Measurements from ENCODE around the gene KCNK15. TPM values are rescaled to one million over a fixed set of nuclear protein-coding genes. Genes with fewer than 3 reads are reported as not detected.

KCNK15 gene
- total RNA-seq, 1 experiment from 2014 or later = 0.33 TPM

DNA sequence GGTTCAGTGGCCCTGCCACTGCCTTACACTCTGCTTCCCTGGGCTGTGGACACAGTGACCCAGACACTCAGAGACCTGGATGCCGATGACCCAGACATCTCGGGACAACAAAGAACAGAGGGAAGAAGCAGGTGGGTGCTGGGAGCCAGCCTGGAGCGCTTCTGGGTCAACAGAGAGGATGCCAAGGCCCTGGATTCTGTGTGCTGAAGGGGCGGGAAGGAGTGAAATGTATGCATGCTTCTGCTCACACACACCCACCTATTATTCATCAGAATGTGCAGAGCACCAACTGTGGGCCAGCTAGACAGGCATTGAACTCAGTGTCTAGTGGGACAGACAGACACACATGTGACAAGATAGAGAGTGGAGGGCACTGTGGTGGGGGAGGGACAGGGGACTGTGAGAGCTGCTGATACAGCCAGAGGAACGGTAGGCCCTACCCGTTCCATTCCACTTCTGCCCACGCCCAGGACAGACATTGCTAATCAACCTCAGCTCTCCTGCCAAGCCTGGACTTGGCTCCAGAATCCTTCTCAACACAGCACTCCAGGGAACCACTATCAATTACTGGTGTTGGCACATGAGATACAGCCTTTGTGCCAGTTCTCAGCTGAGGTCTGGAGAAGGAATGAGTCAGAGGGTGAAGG lies 20.2 kb downstream of the KCNK15 start:
- H3K27ac Mint-ChIP-seq = peak overlapping the region; percentile 19 to 64 (median 44); a peak in 3 of 7 replicates

More for the DNA sequence above, 20.2 kb downstream of the KCNK15 start:
- Histone ChIP-seq H3K27ac (ENCODE audit: insufficient read length, low read depth, low read length) (no peak overlapping the region), H4K5ac (ENCODE audit: insufficient read length, low read depth, low read length) (no peak overlapping the region), H3K23me2 (ENCODE audit: insufficient read length, low read depth, low read length, poor library complexity, severe bottlenecking) (no peaks in the 10 kb centered on the region), H3K4me1 (ENCODE audit: insufficient read depth, low read length) (peaks cover 2% of the 10 kb centered on the region; the same call in 1 of the 2 replicates), H3K79me1 (ENCODE audit: insufficient read depth, low read depth, low read length, poor library complexity, severe bottlenecking) (no peaks in the 10 kb centered on the region), H3K4ac (ENCODE audit: low read depth, low read length) (no peak overlapping the region), H3K18ac (ENCODE audit: insufficient read length, low read depth, low read length) (no peak overlapping the region), H4K91ac (ENCODE audit: insufficient read length, low read depth, low read length) (no peak overlapping the region), H3K56ac (ENCODE audit: insufficient read length, low read depth, low read length) (no peak overlapping the region), H2BK5ac (ENCODE audit: insufficient read length, low read length) (no peak overlapping the region), H2BK15ac (ENCODE audit: low read depth, low read length) (no peak overlapping the region), H3K9ac (ENCODE audit: extremely low read depth, insufficient read length, low read length) (no peak overlapping the region), H3K27me3 (ENCODE audit: insufficient read depth, low read length) (no peaks in the 10 kb centered on the region), H3T11ph (ENCODE audit: low read length) (no peak overlapping the region), H4K20me1 (ENCODE audit: control insufficient read depth, insufficient read depth, insufficient read length) (no peaks in the 10 kb centered on the region), H2BK20ac (ENCODE audit: low read depth, low read length, poor library complexity, severe bottlenecking) (no peak overlapping the region), H2BK12ac (ENCODE audit: insufficient read length, low read depth, low read length) (no peak overlapping the region), H2AFZ (ENCODE audit: low read length) (no peak overlapping the region), H3K9me3 (ENCODE audit: control insufficient read depth, low read depth, low read length) (no peaks in the 10 kb centered on the region), H4K8ac (replicated peaks; ENCODE audit: insufficient read length, low read depth, low read length) (no peak overlapping the region), H3K4me2 (ENCODE audit: insufficient read depth, insufficient read length, low read length) (no peak overlapping the region), H3K79me2 (ENCODE audit: insufficient read depth, low read length) (no peaks in the 10 kb centered on the region), H2BK120ac (ENCODE audit: low read depth, low read length, poor library complexity, severe bottlenecking) (no peak overlapping the region), H3K14ac (ENCODE audit: insufficient read depth, low read length) (no peak overlapping the region; the same call in 1 of the 2 replicates), H2AK5ac (ENCODE audit: insufficient read length, low read length) (no peak overlapping the region), H3K23ac (ENCODE audit: insufficient read length, low read depth, low read length) (no peak overlapping the region)
- no CpG with 5 or more reads among the region's 7 CpGs for WGBS (ENCODE audit: extremely low coverage, insufficient read length, low lambda C conversion rate)
- peaks cover 17 to 26% of the 10 kb centered on the region in 2 experiments for H3K4me1 Mint-ChIP-seq
- H3K36me3 Mint-ChIP-seq (ENCODE audit: insufficient read depth in 1 of 3, low read depth in 3 of 3) = peaks cover 0 to 3% (median 0%) of the 10 kb centered on the region in 3 experiments; a peak in 3 of 7 replicates
- no peak for DNase-seq
- no peak for TF ChIP-seq CTCF (conservative IDR thresholded peaks at IDR 0.05)
- peak overlapping the region in 1 of 2 experiments; percentile 8; a peak in 1 of 5 replicates for H3K4me3 Mint-ChIP-seq
- H3K27me3 Mint-ChIP-seq (ENCODE audit: low read depth) = no peaks in the 10 kb centered on the region; the same call in 1 of the 2 replicates
- H3K9me3 Mint-ChIP-seq = no peaks in the 10 kb centered on the region
